HEK293 (cell line): Measurements from ENCODE around the gene DPYSL5.

Source experiments
- CTCF ChIA-PET: fragments of 350-600 bp; formaldehyde crosslinking; extraction: SDS; loops from one replicate; lab custom pipeline; 2021; ENCODE audit warnings: antibody characterized with exemption; lab: Yijun Ruan, JAX
- POLR2A ChIA-PET: fragments of 300-600 bp; formaldehyde crosslinking; extraction: SDS; loops from one replicate; lab custom pipeline; 2020; ENCODE audit warnings: antibody characterized with exemption, inconsistent platforms; lab: Yijun Ruan, JAX
- H3K27ac ChIP-seq: fragments of 200-500 bp; sonication (Bioruptor generic); 2 replicates; pipeline ENCODE4 v1.5.1; 2014; ENCODE audit warnings: low read depth, low read length, control low read depth, inconsistent platforms; ENCODE audit errors: extremely low read depth
- H3K36me3 ChIP-seq, 2 experiments: fragments of 200-500 bp in 1 of 2; sonication (Bioruptor generic) in 1 of 2; 1 replicate in 1 of 2; 2 replicates in 1 of 2; pipeline ENCODE4 v1.5.1; 2014 to 2017; ENCODE audit warnings: inconsistent platforms in 2 of 2, low read length in 2 of 2; ENCODE audit not compliant: control insufficient read depth in 2 of 2, insufficient read depth in 1 of 2
- H3K4me1 ChIP-seq: fragments of 200-500 bp; sonication (Bioruptor generic); 2 replicates; pipeline ENCODE4 v1.5.1; 2014; ENCODE audit warnings: mild to moderate bottlenecking, low read length, inconsistent platforms; ENCODE audit not compliant: control insufficient read depth, insufficient read depth
- H3K4me3 ChIP-seq: 2 replicates; pipeline ENCODE4 v1.5.1; 2011; ENCODE audit warnings: low read depth, mild to moderate bottlenecking, control low read depth, low read length, moderate library complexity
- H3K9me3 ChIP-seq: fragments of 200-500 bp; sonication (Bioruptor generic); 2 replicates; pipeline ENCODE4 v1.5.1; 2014; ENCODE audit warnings: low read depth, low read length, inconsistent platforms; ENCODE audit not compliant: control insufficient read depth, insufficient read depth
- GLIS2 ChIP-seq: fragments of 450-650 bp; formaldehyde crosslinking; IDR thresholded peaks from 2 replicates; pipeline ENCODE4 v1.5.1; 2016; ENCODE audit warnings: missing biosample characterization, missing genetic modification characterization
- KLF16 ChIP-seq: fragments of 450-650 bp; formaldehyde crosslinking; IDR thresholded peaks from 2 replicates; pipeline ENCODE4 v1.5.1; 2017; ENCODE audit warnings: missing biosample characterization, missing genetic modification characterization
- MZF1 ChIP-seq: fragments of 450-650 bp; formaldehyde crosslinking; IDR thresholded peaks from 2 replicates; pipeline ENCODE4 v1.5.1; 2017; ENCODE audit warnings: missing biosample characterization, missing genetic modification characterization, borderline replicate concordance
- SETDB1 ChIP-seq: IDR thresholded peaks from one replicate; pipeline ENCODE4 v1.6.1; 2017; ENCODE audit warnings: mild to moderate bottlenecking, low read length, moderate library complexity, mixed read lengths; ENCODE audit not compliant: insufficient read length
- TRIM28 ChIP-seq: IDR thresholded peaks from 2 replicates; pipeline ENCODE4 v1.6.1; 2011; ENCODE audit warnings: low read length, control low read depth, borderline replicate concordance
- ZBTB1 ChIP-seq: fragments of 450-650 bp; formaldehyde crosslinking; IDR thresholded peaks from 2 replicates; pipeline ENCODE4 v1.5.1; 2016; ENCODE audit warnings: missing biosample characterization, missing genetic modification characterization
- ZEB2 ChIP-seq: fragments of 450-650 bp; formaldehyde crosslinking; IDR thresholded peaks from 2 replicates; pipeline ENCODE4 v1.5.1; 2016; ENCODE audit warnings: missing biosample characterization, missing genetic modification characterization
- ZFP41 ChIP-seq: fragments of 450-650 bp; formaldehyde crosslinking; IDR thresholded peaks from 2 replicates; pipeline ENCODE4 v1.5.1; 2016; ENCODE audit warnings: missing biosample characterization, missing genetic modification characterization, borderline replicate concordance
- ZIC2 ChIP-seq: fragments of 450-650 bp; formaldehyde crosslinking; IDR thresholded peaks from 2 replicates; pipeline ENCODE4 v1.5.1; 2016; ENCODE audit warnings: missing biosample characterization, missing genetic modification characterization
- ZNF155 ChIP-seq: fragments of 450-650 bp; formaldehyde crosslinking; IDR thresholded peaks from 2 replicates; pipeline ENCODE4 v1.5.1; 2016; ENCODE audit warnings: missing biosample characterization, missing genetic modification characterization
- ZNF184 ChIP-seq: fragments of 450-650 bp; IDR thresholded peaks from 2 replicates; pipeline ENCODE4 v1.5.1; 2018; ENCODE audit warnings: missing biosample characterization, mild to moderate bottlenecking, missing genetic modification characterization
- ZNF211 ChIP-seq: fragments of 450-650 bp; formaldehyde crosslinking; IDR thresholded peaks from 2 replicates; pipeline ENCODE4 v1.5.1; 2016; ENCODE audit warnings: low read depth, missing biosample characterization, missing genetic modification characterization
- ZNF248 ChIP-seq: fragments of 450-650 bp; formaldehyde crosslinking; IDR thresholded peaks from 2 replicates; pipeline ENCODE4 v1.5.1; 2017; ENCODE audit warnings: missing biosample characterization, missing genetic modification characterization
- ZNF335 ChIP-seq: fragments of 450-650 bp; formaldehyde crosslinking; conservative IDR thresholded peaks from 2 replicates; pipeline ENCODE4 v1.5.1; 2016; ENCODE audit warnings: missing biosample characterization, missing genetic modification characterization
- ZNF37A ChIP-seq: fragments of 450-650 bp; IDR thresholded peaks from 2 replicates; pipeline ENCODE4 v1.5.1; 2018; ENCODE audit warnings: missing biosample characterization, missing genetic modification characterization
- ZNF391 ChIP-seq: fragments of 450-650 bp; formaldehyde crosslinking; IDR thresholded peaks from 2 replicates; pipeline ENCODE4 v1.5.1; 2016; ENCODE audit warnings: low read depth, missing biosample characterization, missing genetic modification characterization, borderline replicate concordance
- ZNF501 ChIP-seq: fragments of 450-650 bp; formaldehyde crosslinking; IDR thresholded peaks from 2 replicates; pipeline ENCODE4 v1.5.1; 2016; ENCODE audit warnings: missing biosample characterization, missing genetic modification characterization
- ZNF529 ChIP-seq: fragments of 450-650 bp; formaldehyde crosslinking; IDR thresholded peaks from 2 replicates; pipeline ENCODE4 v1.5.1; 2017; ENCODE audit warnings: missing genetic modification characterization, missing biosample characterization; ENCODE audit not compliant: insufficient replicate concordance
- ZNF530 ChIP-seq: fragments of 450-650 bp; formaldehyde crosslinking; IDR thresholded peaks from 2 replicates; pipeline ENCODE4 v1.5.1; 2016; ENCODE audit warnings: low read depth, missing biosample characterization, missing genetic modification characterization
- ZNF600 ChIP-seq: fragments of 450-650 bp; formaldehyde crosslinking; IDR thresholded peaks from 2 replicates; pipeline ENCODE4 v1.5.1; 2016; ENCODE audit warnings: missing biosample characterization, missing genetic modification characterization
- ZNF654 ChIP-seq: fragments of 450-650 bp; formaldehyde crosslinking; IDR thresholded peaks from 2 replicates; pipeline ENCODE4 v1.5.1; 2016; ENCODE audit warnings: low read depth, missing biosample characterization, missing genetic modification characterization
- ZNF664 ChIP-seq: fragments of 450-650 bp; formaldehyde crosslinking; IDR thresholded peaks from 2 replicates; pipeline ENCODE4 v1.5.1; 2016; ENCODE audit warnings: missing biosample characterization, missing genetic modification characterization
- ZNF707 ChIP-seq: fragments of 450-650 bp; formaldehyde crosslinking; IDR thresholded peaks from 2 replicates; pipeline ENCODE4 v1.5.1; 2016; ENCODE audit warnings: missing biosample characterization, missing genetic modification characterization
- ZSCAN16 ChIP-seq: fragments of 450-650 bp; formaldehyde crosslinking; IDR thresholded peaks from 2 replicates; pipeline ENCODE4 v1.5.1; 2016; ENCODE audit warnings: missing biosample characterization, missing genetic modification characterization
- ZSCAN30 ChIP-seq: fragments of 450-650 bp; IDR thresholded peaks from 2 replicates; pipeline ENCODE4 v1.5.1; 2018; ENCODE audit warnings: missing biosample characterization, mild to moderate bottlenecking, missing genetic modification characterization, moderate library complexity
- ZXDB ChIP-seq: fragments of 450-650 bp; formaldehyde crosslinking; IDR thresholded peaks from 2 replicates; pipeline ENCODE4 v1.5.1; 2016; ENCODE audit warnings: missing biosample characterization, missing genetic modification characterization
- TF ChIP-seq, protein P1 (sequence below): fragments of 450-650 bp; formaldehyde crosslinking; optimal IDR thresholded peaks from 2 replicates; pipeline ENCODE3; 2016; ENCODE audit warnings: missing biosample characterization, mild to moderate bottlenecking, missing genetic modification characterization

Gene DPYSL5

GRCh38 chr2:26886736-26887135, 38.8 kb downstream of the DPYSL5 start:
- H3K4me1 ChIP-seq = no peaks in the 10 kb centered on the region
- ChIA-PET POLR2A (no interaction called here), CTCF (interaction anchor here (1.9 kb wide), 1 partner anchor 36 kb away, joined by 7 read pairs; no protein-coding TSS in a partner anchor)
- H3K4me3 ChIP-seq = no peak overlapping the region
- no peak overlapping the region for H3K27ac ChIP-seq
- no peak for TF ChIP-seq KLF16 (tag by site-specific recombination)
- TF ChIP-seq TRIM28 = no peak
- no peak for TF ChIP-seq ZNF37A (tag by site-specific recombination)
- TF ChIP-seq ZNF248 (tag by site-specific recombination) = no peak
- TF ChIP-seq ZFP41 (tag by site-specific recombination) = no peak
- no peak for TF ChIP-seq ZNF335 (tag by site-specific recombination)
- no peak for TF ChIP-seq ZBTB1 (tag by site-specific recombination)
- no peak for TF ChIP-seq ZNF155 (tag by site-specific recombination)
- TF ChIP-seq ZNF184 (tag by site-specific recombination) = no peak
- TF ChIP-seq SETDB1 = no peak
- TF ChIP-seq, protein P1, sequence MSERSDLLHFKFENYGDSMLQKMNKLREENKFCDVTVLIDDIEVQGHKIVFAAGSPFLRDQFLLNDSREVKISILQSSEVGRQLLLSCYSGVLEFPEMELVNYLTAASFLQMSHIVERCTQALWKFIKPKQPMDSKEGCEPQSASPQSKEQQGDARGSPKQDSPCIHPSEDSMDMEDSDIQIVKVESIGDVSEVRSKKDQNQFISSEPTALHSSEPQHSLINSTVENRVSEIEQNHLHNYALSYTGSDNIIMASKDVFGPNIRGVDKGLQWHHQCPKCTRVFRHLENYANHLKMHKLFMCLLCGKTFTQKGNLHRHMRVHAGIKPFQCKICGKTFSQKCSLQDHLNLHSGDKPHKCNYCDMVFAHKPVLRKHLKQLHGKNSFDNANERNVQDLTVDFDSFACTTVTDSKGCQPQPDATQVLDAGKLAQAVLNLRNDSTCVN = no peak
- TF ChIP-seq ZSCAN30 (tag by site-specific recombination) = no peak
- no peak for TF ChIP-seq ZNF664 (tag by site-specific recombination)
- no peak for TF ChIP-seq GLIS2 (tag by site-specific recombination)
- TF ChIP-seq ZIC2 = no peak
- no peak for TF ChIP-seq ZNF600 (tag by site-specific recombination)
- TF ChIP-seq ZNF707 = no peak
- H3K36me3 ChIP-seq = no peaks in the 10 kb centered on the region
- H3K9me3 ChIP-seq = no peaks in the 10 kb centered on the region

DNA sequence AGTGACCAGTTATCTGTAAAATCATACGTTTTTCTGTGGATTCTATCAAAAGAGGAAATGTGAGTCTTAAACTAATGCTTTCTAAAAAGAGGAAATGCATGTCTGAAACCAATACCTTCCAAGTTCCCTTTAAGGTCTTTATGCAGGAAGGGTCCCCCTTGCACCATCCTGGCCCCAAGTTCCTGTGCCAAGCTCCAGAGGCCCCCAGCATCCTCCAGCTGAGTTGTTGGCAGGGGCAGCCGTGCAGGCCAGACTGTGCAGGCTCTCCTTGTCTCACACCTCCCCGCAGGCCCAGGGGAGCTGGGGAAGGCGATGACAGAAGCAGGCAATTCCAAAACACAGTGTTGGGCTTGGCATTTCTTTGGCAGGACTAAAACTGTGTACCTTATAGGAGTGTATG, 39.2 kb downstream of the DPYSL5 start:
- ChIA-PET POLR2A (no interaction called here), CTCF (interaction anchor here (1.9 kb wide), 1 partner anchor 35 kb away, joined by 7 read pairs; no protein-coding TSS in a partner anchor)
- H3K36me3 ChIP-seq = no peaks in the 10 kb centered on the region
- no peaks in the 10 kb centered on the region for H3K4me1 ChIP-seq
- no peak overlapping the region for H3K4me3 ChIP-seq
- no peak overlapping the region for H3K27ac ChIP-seq
- H3K9me3 ChIP-seq = no peaks in the 10 kb centered on the region
- no peak for TF ChIP-seq ZNF211 (tag by site-specific recombination)
- TF ChIP-seq ZNF529 (tag by site-specific recombination) = no peak
- TF ChIP-seq ZNF391 (tag by site-specific recombination) = no peak
- no peak for TF ChIP-seq ZNF530 (tag by site-specific recombination)
- TF ChIP-seq, protein P1 = no peak
- no peak for TF ChIP-seq ZNF501 (tag by site-specific recombination)
- no peak for TF ChIP-seq MZF1
- TF ChIP-seq ZNF654 = no peak
- TF ChIP-seq ZXDB = no peak
- TF ChIP-seq KLF16 (tag by site-specific recombination) = no peak
- TF ChIP-seq ZEB2 (tag by site-specific recombination) = no peak
- no peak for TF ChIP-seq ZSCAN16 (tag by site-specific recombination)
- TF ChIP-seq, all 188 proteins: peak for 0
